ENCODE measurements around the gene EXOC7.

Gene EXOC7

GRCh38 chr17:76122431-76123190, 19.0 kb upstream of the EXOC7 start:
- no peak for DNase-seq (ENCODE audit: low read depth in 2 of 2, low spot score in 1 of 2)

- no peak for DNase-seq (ENCODE audit: low read depth in 2 of 2, low spot score in 1 of 2)
Observed at GRCh38 chr17:76121932-76122430, 18.4 kb upstream of the EXOC7 start.

- no peak for DNase-seq (ENCODE audit: low read depth in 2 of 2, low spot score in 1 of 2)
Observed at GRCh38 chr17:76120658-76121008, 17.0 kb upstream of the EXOC7 start.

- DNase-seq (ENCODE audit: low read depth in 2 of 2, low spot score in 1 of 2): no peak
Observed at GRCh38 chr17:76119409-76120371, 16.1 kb upstream of the EXOC7 start.

- DNase-seq (ENCODE audit: low read depth in 2 of 2, low spot score in 1 of 2): no peak
Observed at GRCh38 chr17:76115138-76115754, 11.7 kb upstream of the EXOC7 start.

GRCh38 chr17:76111956-76112355, 8.4 kb upstream of the EXOC7 start:
- DNase-seq (ENCODE audit: low read depth in 2 of 2, low spot score in 1 of 2): no peak

GRCh38 chr17:76107509-76107908, 3.9 kb upstream of the EXOC7 start:
- DNase-seq (ENCODE audit: low read depth in 2 of 2, low spot score in 1 of 2): no peak

GRCh38 chr17:76106703-76107102, 3.1 kb upstream of the EXOC7 start:
- DNase-seq (ENCODE audit: low read depth in 2 of 2, low spot score in 1 of 2): no peak

GRCh38 chr17:76104896-76105231, 1.3 kb upstream of the EXOC7 start:
- no peak for DNase-seq (ENCODE audit: low read depth in 2 of 2, low spot score in 1 of 2)

GRCh38 chr17:76104140-76104895, 731 bp upstream of the EXOC7 start:
- no peak for DNase-seq (ENCODE audit: low read depth in 2 of 2, low spot score in 1 of 2)

- no peak for DNase-seq (ENCODE audit: low read depth in 2 of 2, low spot score in 1 of 2)
Observed at GRCh38 chr17:76102944-76103273, 678 bp downstream of the EXOC7 start.

GRCh38 chr17:76097716-76098295, 5.8 kb downstream of the EXOC7 start:
- no peak for DNase-seq (ENCODE audit: low read depth in 2 of 2, low spot score in 1 of 2)

GRCh38 chr17:76095943-76096342, 7.6 kb downstream of the EXOC7 start:
- DNase-seq (ENCODE audit: low read depth in 2 of 2, low spot score in 1 of 2): no peak

GRCh38 chr17:76094046-76094445, 9.5 kb downstream of the EXOC7 start:
- no peak for DNase-seq (ENCODE audit: low read depth in 2 of 2, low spot score in 1 of 2)

GRCh38 chr17:76092526-76093413, 10.8 kb downstream of the EXOC7 start:
- DNase-seq (ENCODE audit: low read depth in 2 of 2, low spot score in 1 of 2): no peak

- no peak for DNase-seq (ENCODE audit: low read depth in 2 of 2, low spot score in 1 of 2)
Observed at GRCh38 chr17:76091526-76092286, 11.9 kb downstream of the EXOC7 start.

- no peak for DNase-seq (ENCODE audit: low read depth in 2 of 2, low spot score in 1 of 2)
Observed at GRCh38 chr17:76090517-76091129, 13.0 kb downstream of the EXOC7 start.

- no peak for DNase-seq (ENCODE audit: low read depth in 2 of 2, low spot score in 1 of 2)
Observed at GRCh38 chr17:76089680-76090516, 13.7 kb downstream of the EXOC7 start.
